OCI-M1 (cell line): ENCODE results near the gene ASS1.
"Not testable (repeated sequence)": the region's sequence is repeated elsewhere in the genome, so short reads cannot be mapped to it uniquely, and the experiment has no call there.

Experiments
- DNase-seq: peaks from one replicate; lab custom pipeline; 2025; lab: John Stamatoyannopoulos, UW

Gene ASS1

GRCh38 chr9:130433947-130434262, 10.9 kb upstream of the ASS1 start:
- no peak for DNase-seq

- not testable (repeated sequence) for DNase-seq
These were observed 10.1 kb upstream of the ASS1 start for GRCh38 chr9:130434656-130435055.

- no peak for DNase-seq
These were observed 7.6 kb upstream of the ASS1 start for GRCh38 chr9:130437011-130437789.

GRCh38 chr9:130438382-130438981, 6.3 kb upstream of the ASS1 start:
- no peak for DNase-seq

GRCh38 chr9:130441031-130441430, 3.7 kb upstream of the ASS1 start:
- no peak for DNase-seq

GRCh38 chr9:130442746-130443455, 1.9 kb upstream of the ASS1 start:
- no peak for DNase-seq

- no peak for DNase-seq
These were observed 1.3 kb upstream of the ASS1 start for GRCh38 chr9:130443456-130443801.

GRCh38 chr9:130443840-130444492, 795 bp upstream of the ASS1 start:
- no peak for DNase-seq

GRCh38 chr9:130445268-130445983, 665 bp downstream of the ASS1 start:
- no peak for DNase-seq

GRCh38 chr9:130446101-130446861, 1.5 kb downstream of the ASS1 start:
- DNase-seq = no peak

- no peak for DNase-seq
These were observed 2.5 kb downstream of the ASS1 start for GRCh38 chr9:130447193-130447816.

- DNase-seq = peak; percentile 87
These were observed 3.4 kb downstream of the ASS1 start for GRCh38 chr9:130448035-130448624.

- peak; percentile 16 for DNase-seq
These were observed 4.2 kb downstream of the ASS1 start for GRCh38 chr9:130448771-130449603.

GRCh38 chr9:130450344-130451003, 5.7 kb downstream of the ASS1 start:
- DNase-seq = no peak

GRCh38 chr9:130451004-130451390, 6.2 kb downstream of the ASS1 start:
- no peak for DNase-seq

- peak; percentile 72 for DNase-seq
These were observed 7.0 kb downstream of the ASS1 start for GRCh38 chr9:130451509-130452388.

GRCh38 chr9:130452835-130453234, 8.1 kb downstream of the ASS1 start:
- DNase-seq = no peak

- DNase-seq = peak; percentile 29
These were observed 8.7 kb downstream of the ASS1 start for GRCh38 chr9:130453487-130453886.
